Nephron progenitor cell (in vitro differentiated cells): Measurements from ENCODE around the gene CIDEB.

ENCODE experiments used
- DNase-seq: peaks from one replicate; pipeline ENCODE4 v3.0.0; 2021
- H3K27ac Mint-ChIP-seq: 2 replicates; pipeline ENCODE4 v1.8.0; 2021; ENCODE audit warnings: mild to moderate bottlenecking, moderate library complexity, mixed read lengths
- H3K27me3 Mint-ChIP-seq: 2 replicates; pipeline ENCODE4 v1.8.0; 2021; ENCODE audit warnings: mild to moderate bottlenecking, low read depth, mixed read lengths; ENCODE audit not compliant: poor library complexity
- H3K36me3 Mint-ChIP-seq: 2 replicates; pipeline ENCODE4 v1.8.0; 2021; ENCODE audit warnings: low read depth, mixed read lengths
- H3K4me1 Mint-ChIP-seq: 2 replicates; pipeline ENCODE4 v1.8.0; 2021; ENCODE audit warnings: mixed read lengths
- H3K4me3 Mint-ChIP-seq: 2 replicates; pipeline ENCODE4 v1.8.0; 2021; ENCODE audit warnings: mild to moderate bottlenecking, moderate library complexity, mixed read lengths
- H3K9me3 Mint-ChIP-seq: 2 replicates; pipeline ENCODE4 v1.8.0; 2021; ENCODE audit warnings: mild to moderate bottlenecking, moderate library complexity, mixed read lengths
- TF ChIP-seq, protein P1 (sequence below): fragments of 200-600 bp; sonication (generic); IDR thresholded peaks from 2 replicates; pipeline ENCODE4 v1.5.0; 2021; ENCODE audit warnings: antibody characterized with exemption

The CIDEB gene

DNA sequence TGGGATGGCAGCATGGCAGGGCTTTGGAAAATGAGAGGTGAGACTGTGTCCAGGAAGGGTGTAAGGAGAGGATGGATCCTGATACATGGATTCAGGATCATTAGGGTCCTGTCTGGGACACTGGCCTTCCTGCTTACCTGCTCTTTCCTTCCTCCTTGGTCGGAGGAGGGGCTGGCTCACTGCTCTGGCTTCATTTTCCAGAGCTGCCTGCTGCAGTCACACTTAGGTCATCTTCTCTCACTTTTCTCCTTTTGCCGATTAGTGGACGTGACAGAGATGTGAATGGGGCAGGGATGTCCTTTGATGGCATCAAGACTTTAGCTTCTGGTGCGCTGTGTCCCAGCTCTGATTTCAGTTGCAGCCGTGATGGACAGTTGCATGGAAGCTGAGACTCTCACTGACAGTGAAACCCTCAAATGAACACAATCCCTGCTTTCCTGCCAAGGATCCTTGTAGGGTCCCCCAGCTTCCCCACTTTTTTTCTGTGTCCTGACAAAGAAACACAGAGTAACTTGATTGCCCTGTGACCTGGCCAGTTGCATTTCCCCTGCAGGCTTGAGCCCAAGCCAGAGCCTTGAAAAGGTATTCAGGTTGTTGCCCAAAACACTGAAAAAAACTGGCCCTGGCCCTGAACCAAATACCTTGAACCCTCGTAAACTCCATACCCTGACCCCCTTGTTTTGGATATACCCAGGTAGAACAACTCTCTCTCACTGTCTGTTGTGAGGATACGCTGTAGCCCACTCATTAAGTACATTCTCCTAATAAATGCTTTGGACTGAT is 756 bp upstream of the CIDEB start:
- peak overlapping the region; percentile 74 for H3K27ac Mint-ChIP-seq
- no peak overlapping the region for H3K4me3 Mint-ChIP-seq

DNA sequence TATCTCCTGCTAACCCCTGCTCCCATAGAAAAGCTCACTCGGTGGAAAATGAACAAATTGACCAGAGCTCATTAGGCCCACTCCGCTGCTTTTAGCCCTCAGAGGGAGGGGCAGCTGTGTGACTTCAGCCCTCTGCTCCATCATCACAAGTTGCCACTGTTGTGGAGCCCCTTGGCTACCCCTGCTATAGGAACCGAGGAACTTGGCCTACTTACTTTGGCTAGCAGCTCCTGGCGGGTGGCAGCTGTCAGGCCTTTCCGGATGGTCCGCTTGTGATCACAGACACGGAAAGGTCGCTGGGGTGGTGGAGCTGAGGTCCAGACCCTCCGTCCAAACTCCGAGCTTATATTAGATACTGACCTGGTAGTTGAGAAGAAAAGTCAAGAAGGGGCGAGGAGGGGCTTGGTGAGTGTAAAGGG is 612 bp downstream of the CIDEB start:
- H3K27ac Mint-ChIP-seq: peak overlapping the region; percentile 53
- no peak overlapping the region for H3K4me3 Mint-ChIP-seq

More for the DNA sequence above, 756 bp upstream of the CIDEB start:
- peaks cover 36% of the 10 kb centered on the region for H3K36me3 Mint-ChIP-seq
- H3K4me1 Mint-ChIP-seq: peaks cover 17% of the 10 kb centered on the region
- no peaks in the 10 kb centered on the region for H3K9me3 Mint-ChIP-seq
- no peaks in the 10 kb centered on the region for H3K27me3 Mint-ChIP-seq
- TF ChIP-seq, protein P1, sequence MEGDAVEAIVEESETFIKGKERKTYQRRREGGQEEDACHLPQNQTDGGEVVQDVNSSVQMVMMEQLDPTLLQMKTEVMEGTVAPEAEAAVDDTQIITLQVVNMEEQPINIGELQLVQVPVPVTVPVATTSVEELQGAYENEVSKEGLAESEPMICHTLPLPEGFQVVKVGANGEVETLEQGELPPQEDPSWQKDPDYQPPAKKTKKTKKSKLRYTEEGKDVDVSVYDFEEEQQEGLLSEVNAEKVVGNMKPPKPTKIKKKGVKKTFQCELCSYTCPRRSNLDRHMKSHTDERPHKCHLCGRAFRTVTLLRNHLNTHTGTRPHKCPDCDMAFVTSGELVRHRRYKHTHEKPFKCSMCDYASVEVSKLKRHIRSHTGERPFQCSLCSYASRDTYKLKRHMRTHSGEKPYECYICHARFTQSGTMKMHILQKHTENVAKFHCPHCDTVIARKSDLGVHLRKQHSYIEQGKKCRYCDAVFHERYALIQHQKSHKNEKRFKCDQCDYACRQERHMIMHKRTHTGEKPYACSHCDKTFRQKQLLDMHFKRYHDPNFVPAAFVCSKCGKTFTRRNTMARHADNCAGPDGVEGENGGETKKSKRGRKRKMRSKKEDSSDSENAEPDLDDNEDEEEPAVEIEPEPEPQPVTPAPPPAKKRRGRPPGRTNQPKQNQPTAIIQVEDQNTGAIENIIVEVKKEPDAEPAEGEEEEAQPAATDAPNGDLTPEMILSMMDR: no peak
- DNase-seq: no peak

DNA sequence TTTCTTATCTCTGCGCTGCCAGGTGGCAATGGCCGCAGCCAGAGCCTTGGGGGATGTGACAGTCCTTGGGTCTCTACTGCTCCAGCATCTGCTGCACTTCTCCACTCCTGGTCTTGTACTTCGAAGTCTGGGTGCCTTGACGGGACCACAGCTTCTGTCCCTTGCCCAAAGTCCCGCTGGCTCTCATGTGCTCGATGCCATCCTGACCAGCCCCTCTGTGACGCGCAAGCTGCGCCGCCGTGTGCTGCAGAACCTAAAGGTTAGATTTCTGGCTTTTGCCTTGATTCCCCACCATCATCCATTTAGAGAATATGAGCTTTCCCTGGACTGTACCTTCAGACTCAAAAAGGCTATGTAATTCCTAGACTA is 3.8 kb downstream of the CIDEB start:
- TF ChIP-seq, protein P1: no peak
- Mint-ChIP-seq H3K36me3 (peaks cover 38% of the 10 kb centered on the region), H3K4me1 (peaks cover 31% of the 10 kb centered on the region), H3K27me3 (no peaks in the 10 kb centered on the region), H3K27ac (no peak overlapping the region), H3K9me3 (no peaks in the 10 kb centered on the region), H3K4me3 (no peak overlapping the region)
- DNase-seq: no peak

More for the DNA sequence above, 612 bp downstream of the CIDEB start:
- no peaks in the 10 kb centered on the region for H3K27me3 Mint-ChIP-seq
- peaks cover 7% of the 10 kb centered on the region for H3K4me1 Mint-ChIP-seq
- no peaks in the 10 kb centered on the region for H3K9me3 Mint-ChIP-seq
- TF ChIP-seq, protein P1: no peak
- peaks cover 40% of the 10 kb centered on the region for H3K36me3 Mint-ChIP-seq
- no peak for DNase-seq

DNA sequence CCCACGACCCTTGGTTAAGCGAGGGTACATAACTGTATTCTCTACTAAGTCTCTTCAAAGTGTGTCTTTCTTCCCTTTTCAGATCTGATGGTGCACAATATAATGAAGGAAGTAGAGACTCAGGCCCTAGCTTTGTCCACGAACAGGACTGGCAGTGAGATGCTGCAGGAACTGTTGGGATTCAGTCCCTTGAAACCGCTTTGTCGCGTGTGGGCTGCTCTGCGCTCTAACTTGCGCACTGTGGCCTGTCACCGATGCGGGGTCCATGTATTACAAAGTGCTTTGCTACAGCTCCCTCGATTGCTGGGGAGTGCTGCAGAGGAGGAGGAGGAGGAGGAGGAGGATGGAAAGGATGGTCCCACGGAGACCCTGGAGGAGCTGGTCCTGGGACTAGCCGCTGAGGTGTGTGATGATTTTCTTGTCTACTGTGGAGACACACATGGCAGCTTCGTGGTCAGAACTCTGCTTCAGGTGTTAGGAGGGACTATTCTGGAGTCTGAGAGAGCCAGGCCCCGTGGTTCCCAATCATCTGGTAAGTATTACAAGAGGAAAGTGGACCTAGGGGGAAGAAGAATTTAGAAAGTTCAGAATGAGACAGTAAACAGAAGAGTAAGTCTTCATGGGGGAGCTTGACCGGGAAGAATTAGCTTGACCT is 7.3 kb downstream of the CIDEB start:
- Mint-ChIP-seq H3K27ac (peak overlapping the region; percentile 75), H3K4me1 (peaks cover 52% of the 10 kb centered on the region), H3K36me3 (peaks cover 29% of the 10 kb centered on the region), H3K4me3 (peak overlapping the region; percentile 94), H3K27me3 (no peaks in the 10 kb centered on the region), H3K9me3 (no peaks in the 10 kb centered on the region)
- no peak for DNase-seq
- TF ChIP-seq, protein P1: no peak

DNA sequence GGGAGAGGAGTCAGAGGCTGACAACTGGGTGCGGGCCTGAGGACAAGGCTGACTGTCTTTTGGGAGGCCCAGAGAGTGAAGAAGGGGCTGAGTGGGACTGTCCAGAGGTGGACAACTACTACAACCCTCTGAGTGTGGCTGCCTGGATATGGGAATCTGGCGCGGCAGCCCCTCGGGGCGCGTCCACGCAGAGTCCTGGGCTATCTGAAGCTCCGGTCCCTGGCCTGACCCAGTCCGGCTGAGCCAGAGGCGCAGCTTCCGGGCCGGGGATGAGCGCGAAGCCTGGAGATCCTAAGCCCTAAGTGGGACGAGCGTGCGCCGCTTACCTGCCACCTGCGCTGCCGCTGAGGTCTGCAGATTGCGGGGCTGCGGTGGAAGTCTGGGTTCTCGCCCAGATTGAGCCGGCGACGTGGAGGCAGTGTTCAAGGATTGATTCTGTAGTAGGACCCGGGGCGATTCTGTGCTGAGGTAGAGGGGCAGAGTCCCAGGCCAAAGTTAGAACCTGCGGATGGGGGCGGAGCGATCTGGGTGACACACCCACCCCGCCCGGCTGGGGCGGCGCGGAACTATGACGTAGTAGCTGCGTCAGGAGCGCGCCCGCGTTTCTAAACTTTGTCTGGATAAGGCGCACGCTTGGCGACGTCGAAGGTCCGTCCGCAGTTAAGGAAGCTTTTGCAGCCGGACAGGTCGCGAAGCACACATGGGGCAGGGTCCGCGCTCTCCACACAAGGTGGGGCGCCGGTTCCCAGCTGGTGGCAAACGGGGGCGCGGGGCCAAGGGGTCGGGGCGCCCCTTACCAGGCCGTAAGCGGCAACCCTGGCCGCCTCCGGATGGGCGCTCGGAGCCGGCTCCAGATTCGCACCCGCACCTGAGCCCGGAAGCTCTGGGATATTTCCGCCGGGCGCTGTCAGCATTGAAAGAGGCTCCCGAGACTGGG is 8.3 kb downstream of the CIDEB start, which contains the start of the genes DHRS1 and NOP9:
Gene DHRS1, minus strand, starts transcription at position 526 of the 937 bp plus-strand sequence. CDS start 674 bp downstream, outside the sequence.
Gene NOP9, plus strand, starts transcription at position 596 of the 937 bp plus-strand sequence. Its CDS starts 105 bp downstream, at position 701.
- Mint-ChIP-seq H3K4me1 (peaks cover 52% of the 10 kb centered on the region), H3K36me3 (peaks cover 25% of the 10 kb centered on the region), H3K4me3 (peak within 1 kb of the TSS; percentile 94), H3K9me3 (no peaks in the 10 kb centered on the region), H3K27ac (peak within 1 kb of the TSS; percentile 75), H3K27me3 (no peaks in the 10 kb centered on the region)
- DNase-seq: peak; percentile 96
- TF ChIP-seq, protein P1: no peak
